Fibroblast of mammary gland (primary cell): ENCODE data around the gene SETMAR.
A peak's percentile ranks its signal among the peaks of the same experiment; 100 is the strongest.
"Not testable (repeated sequence)": the region's sequence is repeated elsewhere in the genome, so short reads cannot be mapped to it uniquely, and the experiment has no call there.

Experiments
- DNase-seq: peaks from one replicate; pipeline ENCODE4 v3.0.0-alpha.2; 2010; ENCODE audit warnings: low read depth
- H3K4me3 ChIP-seq: 2 replicates; pipeline ENCODE4 v1.5.1; 2011; ENCODE audit warnings: low read depth, mild to moderate bottlenecking, low read length, moderate library complexity; ENCODE audit not compliant: control insufficient read depth
- CTCF ChIP-seq: conservative IDR thresholded peaks from 2 replicates; pipeline ENCODE4 v1.5.1; 2011; ENCODE audit warnings: low read depth, low read length, inconsistent platforms; ENCODE audit not compliant: control insufficient read depth, insufficient read depth

The SETMAR gene

GRCh38 chr3:4297486-4297885 lies 5.7 kb upstream of the SETMAR start:
- no peak for DNase-seq
- TF ChIP-seq CTCF: no peak

GRCh38 chr3:4302747-4303146 lies 422 bp upstream of the SETMAR start:
- no peak for TF ChIP-seq CTCF
- DNase-seq: no peak
- peak overlapping the region; percentile 85 for H3K4me3 ChIP-seq

More at GRCh38 chr3:4297486-4297885, 5.7 kb upstream of the SETMAR start:
- no peak overlapping the region for H3K4me3 ChIP-seq

- H3K4me3 ChIP-seq, DNase-seq: not testable (repeated sequence)
Measured at GRCh38 chr3:4305210-4305609, 2.0 kb downstream of the SETMAR start.

- DNase-seq: peak; percentile 30
- TF ChIP-seq CTCF: no peak
- H3K4me3 ChIP-seq: no peak overlapping the region
Measured at GRCh38 chr3:4306091-4306490, 2.9 kb downstream of the SETMAR start.

- peak; percentile 16 for DNase-seq
- no peak overlapping the region for H3K4me3 ChIP-seq
- no peak for TF ChIP-seq CTCF
Measured at GRCh38 chr3:4306860-4307259, 3.7 kb downstream of the SETMAR start.

GRCh38 chr3:4309491-4310128 lies 6.4 kb downstream of the SETMAR start:
- no peak for DNase-seq
- TF ChIP-seq CTCF: no peak
- H3K4me3 ChIP-seq: no peak overlapping the region

GRCh38 chr3:4310971-4311370 lies 7.8 kb downstream of the SETMAR start:
- no peak for TF ChIP-seq CTCF
- DNase-seq: no peak

More at GRCh38 chr3:4310971-4311370, 7.8 kb downstream of the SETMAR start:
- no peak overlapping the region for H3K4me3 ChIP-seq
